MM.1S (cell line): ENCODE measurements around the gene FANCC.

Source experiments
- DNase-seq: peaks from one replicate; pipeline ENCODE4 v3.0.0-alpha.2; 2015
- H2AFZ ChIP-seq: fragments of 300-600 bp; sonication (generic); 2 replicates; pipeline ENCODE4 v1.6.0; 2016; ENCODE audit warnings: antibody characterized with exemption, low read length
- H3F3A ChIP-seq: fragments of 300-600 bp; sonication (generic); 2 replicates; pipeline ENCODE4 v1.6.1; 2016; ENCODE audit warnings: mild to moderate bottlenecking, antibody characterized with exemption, low read length, moderate library complexity, mixed read lengths; ENCODE audit not compliant: insufficient read depth
- H3K27ac ChIP-seq: fragments of 300-600 bp; sonication (generic); 2 replicates; pipeline ENCODE4 v1.5.1; 2016; ENCODE audit warnings: mild to moderate bottlenecking, low read length
- H3K27me3 ChIP-seq: fragments of 300-600 bp; sonication (generic); replicated peaks from 2 replicates; pipeline ENCODE4 v1.6.0; 2016; ENCODE audit warnings: low read length; ENCODE audit not compliant: insufficient read depth
- H3K36me3 ChIP-seq: fragments of 300-600 bp; sonication (generic); replicated peaks from 2 replicates; pipeline ENCODE4 v1.6.1; 2016; ENCODE audit warnings: mild to moderate bottlenecking, low read length, mixed read lengths; ENCODE audit not compliant: insufficient read depth
- H3K4me1 ChIP-seq: fragments of 300-600 bp; sonication (generic); 2 replicates; pipeline ENCODE4 v1.6.1; 2016; ENCODE audit warnings: low read length, mixed read lengths
- H3K4me2 ChIP-seq: fragments of 300-600 bp; sonication (generic); 2 replicates; pipeline ENCODE4 v1.6.0; 2016; ENCODE audit warnings: low read depth, low read length
- H3K4me3 ChIP-seq: fragments of 300-600 bp; sonication (generic); 2 replicates; pipeline ENCODE4 v1.5.1; 2016; ENCODE audit warnings: low read length, mixed read lengths
- H3K79me2 ChIP-seq: fragments of 300-600 bp; sonication (generic); 2 replicates; pipeline ENCODE4 v1.6.1; 2016; ENCODE audit warnings: mixed run types, low read length, mixed read lengths
- H3K9ac ChIP-seq: fragments of 300-600 bp; sonication (generic); 2 replicates; pipeline ENCODE4 v1.6.1; 2016; ENCODE audit warnings: low read length, mixed read lengths
- H3K9me2 ChIP-seq: fragments of 300-600 bp; sonication (generic); replicated peaks from 2 replicates; pipeline ENCODE4 v1.6.1; 2016; ENCODE audit warnings: mild to moderate bottlenecking, low read length, mixed read lengths; ENCODE audit not compliant: insufficient read depth
- H3K9me3 ChIP-seq: fragments of 300-600 bp; sonication (generic); replicated peaks from 2 replicates; pipeline ENCODE4 v1.6.1; 2016; ENCODE audit warnings: mild to moderate bottlenecking, low read length, mixed read lengths; ENCODE audit not compliant: insufficient read depth
- H4K20me1 ChIP-seq: fragments of 300-600 bp; sonication (generic); 2 replicates; pipeline ENCODE4 v1.6.1; 2016; ENCODE audit warnings: mild to moderate bottlenecking, low read length, moderate library complexity, mixed read lengths; ENCODE audit not compliant: insufficient read depth
- EZH2 ChIP-seq: fragments of 300-600 bp; sonication (generic); optimal IDR thresholded peaks from 2 replicates; pipeline ENCODE3; 2017; ENCODE audit warnings: low read depth, mild to moderate bottlenecking, antibody characterized with exemption, low read length, mixed read lengths
- EZH2phosphoT487 ChIP-seq: fragments of 300-600 bp; sonication (generic); IDR thresholded peaks from 2 replicates; pipeline ENCODE4 v1.6.1; 2018; ENCODE audit warnings: antibody characterized with exemption, low read length
- TF ChIP-seq, protein P1 (sequence below): fragments of 300-600 bp; sonication (generic); IDR thresholded peaks from 2 replicates; pipeline ENCODE4 v1.5.1; 2016; ENCODE audit warnings: antibody characterized with exemption, low read length, mixed read lengths

The FANCC gene

DNA sequence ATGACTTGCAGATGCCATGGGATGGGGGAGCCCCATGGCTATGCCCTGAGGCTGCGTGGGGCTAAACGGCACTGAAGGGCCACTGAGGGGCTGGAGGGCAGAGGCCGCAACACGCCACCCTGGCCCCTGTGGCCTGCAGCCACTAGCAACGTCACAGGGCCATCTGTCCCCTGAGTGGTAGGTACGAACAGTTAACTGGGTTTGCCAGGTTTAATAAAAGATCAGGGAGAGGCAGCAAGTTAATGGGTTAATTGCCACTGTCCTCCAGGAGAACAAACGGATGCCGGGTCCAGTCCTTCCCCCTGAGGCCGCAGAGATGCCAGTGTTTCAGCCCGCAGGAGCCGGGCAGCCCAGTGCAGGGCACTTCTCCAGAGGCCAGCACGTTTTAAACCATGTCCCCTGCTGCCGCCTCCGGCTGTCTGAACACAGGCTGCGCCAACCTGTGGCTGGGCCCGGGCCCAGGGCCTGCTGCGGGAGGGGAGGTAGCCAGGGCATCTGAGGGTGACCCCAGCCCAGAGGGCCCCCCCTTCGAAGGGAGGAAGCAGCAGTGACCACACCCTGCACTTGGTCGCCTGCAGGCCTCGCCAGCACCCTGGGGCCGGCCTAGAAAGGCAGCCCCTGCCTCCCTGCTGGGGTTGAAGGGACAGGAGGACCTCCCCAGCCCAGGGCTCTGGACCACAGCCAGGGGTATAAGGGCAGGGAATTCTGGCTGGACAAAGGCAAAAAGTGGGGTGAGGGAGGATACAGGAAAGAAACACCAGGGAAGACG lies 227.3 kb downstream of the FANCC start:
- Histone ChIP-seq H3K27ac (no peak overlapping the region), H3F3A (no peaks in the 10 kb centered on the region), H3K9me2 (no peaks in the 10 kb centered on the region), H4K20me1 (no peaks in the 10 kb centered on the region), H3K4me2 (no peak overlapping the region), H2AFZ (no peak overlapping the region), H3K9me3 (no peaks in the 10 kb centered on the region), H3K9ac (no peak overlapping the region), H3K4me3 (no peak overlapping the region), H3K36me3 (no peaks in the 10 kb centered on the region), H3K4me1 (no peaks in the 10 kb centered on the region), H3K27me3 (no peaks in the 10 kb centered on the region), H3K79me2 (no peaks in the 10 kb centered on the region)
- TF ChIP-seq, protein P1, sequence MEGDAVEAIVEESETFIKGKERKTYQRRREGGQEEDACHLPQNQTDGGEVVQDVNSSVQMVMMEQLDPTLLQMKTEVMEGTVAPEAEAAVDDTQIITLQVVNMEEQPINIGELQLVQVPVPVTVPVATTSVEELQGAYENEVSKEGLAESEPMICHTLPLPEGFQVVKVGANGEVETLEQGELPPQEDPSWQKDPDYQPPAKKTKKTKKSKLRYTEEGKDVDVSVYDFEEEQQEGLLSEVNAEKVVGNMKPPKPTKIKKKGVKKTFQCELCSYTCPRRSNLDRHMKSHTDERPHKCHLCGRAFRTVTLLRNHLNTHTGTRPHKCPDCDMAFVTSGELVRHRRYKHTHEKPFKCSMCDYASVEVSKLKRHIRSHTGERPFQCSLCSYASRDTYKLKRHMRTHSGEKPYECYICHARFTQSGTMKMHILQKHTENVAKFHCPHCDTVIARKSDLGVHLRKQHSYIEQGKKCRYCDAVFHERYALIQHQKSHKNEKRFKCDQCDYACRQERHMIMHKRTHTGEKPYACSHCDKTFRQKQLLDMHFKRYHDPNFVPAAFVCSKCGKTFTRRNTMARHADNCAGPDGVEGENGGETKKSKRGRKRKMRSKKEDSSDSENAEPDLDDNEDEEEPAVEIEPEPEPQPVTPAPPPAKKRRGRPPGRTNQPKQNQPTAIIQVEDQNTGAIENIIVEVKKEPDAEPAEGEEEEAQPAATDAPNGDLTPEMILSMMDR: no peak
- TF ChIP-seq EZH2 (no peak), EZH2phosphoT487 (no peak)
- no peak for DNase-seq

DNA sequence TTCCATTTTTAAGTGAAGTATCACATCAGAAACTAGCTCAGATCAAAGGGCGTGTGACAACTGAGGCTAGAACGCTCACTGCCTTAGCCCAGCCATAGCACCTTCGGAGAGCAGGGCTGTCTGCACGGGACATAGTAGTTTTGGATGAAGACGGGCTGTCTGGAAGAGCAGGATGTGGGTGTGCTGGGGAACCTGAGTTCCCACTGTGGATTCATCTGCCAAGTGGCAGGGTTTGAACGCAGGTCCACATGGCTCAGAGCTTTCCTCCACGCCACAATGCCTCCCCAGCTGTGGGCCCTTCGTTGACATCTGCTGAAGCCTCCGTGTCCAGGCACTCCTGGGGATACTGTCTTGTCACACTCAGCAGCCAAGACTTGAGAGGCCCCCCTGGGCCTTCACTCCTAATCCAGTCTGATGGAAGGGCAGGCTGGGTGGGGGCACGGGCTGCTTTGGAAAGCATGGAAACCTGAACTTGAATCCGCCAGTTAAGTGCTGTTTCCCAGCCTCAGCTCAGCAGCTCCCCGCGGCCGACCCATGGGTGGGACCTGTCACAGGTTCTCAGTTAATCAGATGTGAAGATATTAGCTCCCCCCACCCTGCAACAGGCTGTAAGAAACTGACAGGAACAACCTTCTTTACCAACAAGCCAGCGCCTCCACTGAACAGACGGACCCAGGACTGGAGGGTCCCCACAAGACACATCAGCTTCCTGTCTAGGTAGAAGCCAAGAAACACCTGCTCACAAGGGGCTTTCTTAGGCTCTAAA lies 228.1 kb downstream of the FANCC start:
- Histone ChIP-seq H3K36me3 (no peaks in the 10 kb centered on the region), H3K27me3 (no peaks in the 10 kb centered on the region), H3K4me1 (no peaks in the 10 kb centered on the region)

DNA sequence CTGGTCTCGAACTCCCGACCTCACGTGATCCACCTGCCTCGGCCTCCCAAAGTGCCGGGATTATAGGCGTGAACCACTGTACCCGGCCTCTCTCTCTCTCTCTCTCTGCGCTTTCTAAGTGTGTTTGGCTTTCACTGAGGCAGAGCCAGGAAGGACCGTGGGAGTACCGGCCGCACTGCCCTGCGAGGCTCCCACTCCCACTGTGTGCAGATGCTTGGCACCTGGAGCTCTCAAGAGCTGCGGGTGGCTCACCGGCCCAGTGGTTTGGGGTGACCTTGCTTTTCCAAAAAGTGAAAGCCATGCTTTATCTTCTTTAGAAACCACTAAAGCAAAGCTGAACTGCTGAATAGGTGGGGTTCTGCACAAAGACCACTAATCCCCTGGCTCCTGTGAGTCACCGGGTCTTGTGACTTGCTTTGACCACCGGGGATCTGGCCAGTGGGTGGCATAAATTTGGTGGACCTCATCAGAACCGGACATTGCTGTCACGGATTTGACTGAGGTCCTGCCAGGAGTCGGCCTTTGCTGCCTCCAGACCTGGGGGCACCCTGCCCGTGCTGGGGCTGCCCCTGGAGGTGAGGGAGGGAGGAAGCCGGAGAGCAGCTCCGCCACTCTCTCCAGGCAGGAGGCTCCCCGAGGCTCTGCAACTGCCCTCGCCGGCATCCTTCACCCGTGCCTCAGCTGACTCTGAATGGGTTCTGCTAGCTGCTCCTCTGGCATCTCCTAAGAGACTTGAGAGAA lies 228.9 kb downstream of the FANCC start:
- no peak overlapping the region for H2AFZ ChIP-seq
- H3F3A ChIP-seq: no peaks in the 10 kb centered on the region
- H4K20me1 ChIP-seq: no peaks in the 10 kb centered on the region
- no peak overlapping the region for H3K9ac ChIP-seq
- H3K4me1 ChIP-seq: no peaks in the 10 kb centered on the region
- H3K27me3 ChIP-seq: no peaks in the 10 kb centered on the region
- no peak for DNase-seq
- no peaks in the 10 kb centered on the region for H3K9me2 ChIP-seq
- no peak overlapping the region for H3K4me2 ChIP-seq
- TF ChIP-seq EZH2 (no peak), EZH2phosphoT487 (no peak)
- TF ChIP-seq, protein P1: no peak
- no peak overlapping the region for H3K27ac ChIP-seq
- H3K4me3 ChIP-seq: no peak overlapping the region
- no peaks in the 10 kb centered on the region for H3K36me3 ChIP-seq
- H3K9me3 ChIP-seq: no peaks in the 10 kb centered on the region
- no peaks in the 10 kb centered on the region for H3K79me2 ChIP-seq

More for the DNA sequence above, 228.1 kb downstream of the FANCC start:
- Histone ChIP-seq H3K27ac (no peak overlapping the region), H3F3A (no peaks in the 10 kb centered on the region), H3K9ac (no peak overlapping the region), H3K4me2 (no peak overlapping the region), H2AFZ (no peak overlapping the region), H3K9me3 (no peaks in the 10 kb centered on the region), H4K20me1 (no peaks in the 10 kb centered on the region), H3K79me2 (no peaks in the 10 kb centered on the region), H3K9me2 (no peaks in the 10 kb centered on the region), H3K4me3 (no peak overlapping the region)
- no peak for DNase-seq
- TF ChIP-seq EZH2: no peak
- TF ChIP-seq EZH2phosphoT487: no peak
- TF ChIP-seq, protein P1: no peak
